ENCODE results near the gene RPS28.

Gene RPS28

GRCh38 chr19:8331263-8331845 is 10.1 kb downstream of the RPS28 start:
- no peak for TF ChIP-seq CTCF (IDR thresholded peaks at IDR 0.05; ENCODE audit: low read depth, low read length, missing control alignments)
- in situ Hi-C loops (cut with HindIII; ENCODE audit: low sequenced_read_pairs): no loop called here
- H3K4me3 ChIP-seq (ENCODE audit: low read depth, low read length): no peak overlapping the region
- DNase-seq (ENCODE audit: low read depth): no peak

- in situ Hi-C loops (cut with HindIII; ENCODE audit: low sequenced_read_pairs): no loop called here
- no peak overlapping the region for H3K4me3 ChIP-seq (ENCODE audit: low read depth, low read length)
- DNase-seq (ENCODE audit: low read depth): no peak
- no peak for TF ChIP-seq CTCF (IDR thresholded peaks at IDR 0.05; ENCODE audit: low read depth, low read length, missing control alignments)
Measured at GRCh38 chr19:8332976-8333766, 11.9 kb downstream of the RPS28 start.

- in situ Hi-C loops (cut with HindIII; ENCODE audit: low sequenced_read_pairs): no loop called here
- no peak for TF ChIP-seq CTCF (IDR thresholded peaks at IDR 0.05; ENCODE audit: low read depth, low read length, missing control alignments)
- no peak overlapping the region for H3K4me3 ChIP-seq (ENCODE audit: low read depth, low read length)
- no peak for DNase-seq (ENCODE audit: low read depth)
Measured at GRCh38 chr19:8333767-8334457, 12.6 kb downstream of the RPS28 start.

- peak overlapping the region; percentile 5 for H3K4me3 ChIP-seq (ENCODE audit: low read depth, low read length)
- no peak for TF ChIP-seq CTCF (IDR thresholded peaks at IDR 0.05; ENCODE audit: low read depth, low read length, missing control alignments)
- in situ Hi-C loops (cut with HindIII; ENCODE audit: low sequenced_read_pairs): no loop called here
- DNase-seq (ENCODE audit: low read depth): no peak
Measured at GRCh38 chr19:8334458-8335342, 13.4 kb downstream of the RPS28 start.

- in situ Hi-C loops (cut with HindIII; ENCODE audit: low sequenced_read_pairs): no loop called here
Measured at GRCh38 chr19:8335343-8336071, 14.2 kb downstream of the RPS28 start.

More at GRCh38 chr19:8335343-8336071, 14.2 kb downstream of the RPS28 start:
- no peak overlapping the region for H3K4me3 ChIP-seq (ENCODE audit: low read depth, low read length)
- no peak for DNase-seq (ENCODE audit: low read depth)
- TF ChIP-seq CTCF (IDR thresholded peaks at IDR 0.05; ENCODE audit: low read depth, low read length, missing control alignments): peak; percentile 15
